Dermis microvascular lymphatic vessel endothelial cell (primary cell): ENCODE data around the gene SCTR. TPM values are rescaled to one million over a fixed set of nuclear protein-coding genes. Genes with fewer than 3 reads are reported as not detected.

Experiments
- DNase-seq, 2 donors: peaks; one replicate each; pipeline versions ENCODE4 v3.0.0 to v3.0.0-alpha.2; 2010; ENCODE audit warnings: low read depth in 2 of 2
- total RNA-seq: library from RNA; depleted of rRNA; stranded (reverse); fragments of >200 nt; gene quantifications from 2 replicates; pipeline ENCODE4 v1.2.1, GENCODE V29; 2014

SCTR gene
- total RNA-seq, 1 donor from 2014 or later, result not detected

GRCh38 chr2:119448427-119449141 is 75.7 kb downstream of the SCTR start:
- no peak for DNase-seq

- DNase-seq, result no peak
Measured at GRCh38 chr2:119446037-119446436, 78.2 kb downstream of the SCTR start.

GRCh38 chr2:119442850-119443249 is 81.4 kb downstream of the SCTR start:
- no peak for DNase-seq

DNA sequence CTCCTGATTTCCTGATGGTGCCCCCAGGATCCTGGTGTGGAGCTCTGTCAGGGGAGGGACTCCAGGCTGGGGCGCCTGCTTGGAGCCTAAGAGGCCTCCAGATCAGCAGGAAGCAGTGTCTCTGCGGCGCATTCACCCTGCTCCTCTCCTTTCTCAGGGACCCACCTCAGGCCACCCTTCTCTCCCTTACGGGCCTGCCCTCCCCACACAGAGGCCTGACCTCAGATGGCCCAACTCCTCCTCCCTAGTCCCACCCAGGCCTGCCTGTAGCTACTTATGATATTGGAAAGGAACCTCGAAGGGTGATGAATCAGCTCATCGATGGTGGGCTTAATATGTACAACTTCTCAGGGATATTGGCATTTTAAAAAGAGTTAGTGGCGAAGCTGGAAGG is 82.1 kb downstream of the SCTR start:
- no peak for DNase-seq

DNA sequence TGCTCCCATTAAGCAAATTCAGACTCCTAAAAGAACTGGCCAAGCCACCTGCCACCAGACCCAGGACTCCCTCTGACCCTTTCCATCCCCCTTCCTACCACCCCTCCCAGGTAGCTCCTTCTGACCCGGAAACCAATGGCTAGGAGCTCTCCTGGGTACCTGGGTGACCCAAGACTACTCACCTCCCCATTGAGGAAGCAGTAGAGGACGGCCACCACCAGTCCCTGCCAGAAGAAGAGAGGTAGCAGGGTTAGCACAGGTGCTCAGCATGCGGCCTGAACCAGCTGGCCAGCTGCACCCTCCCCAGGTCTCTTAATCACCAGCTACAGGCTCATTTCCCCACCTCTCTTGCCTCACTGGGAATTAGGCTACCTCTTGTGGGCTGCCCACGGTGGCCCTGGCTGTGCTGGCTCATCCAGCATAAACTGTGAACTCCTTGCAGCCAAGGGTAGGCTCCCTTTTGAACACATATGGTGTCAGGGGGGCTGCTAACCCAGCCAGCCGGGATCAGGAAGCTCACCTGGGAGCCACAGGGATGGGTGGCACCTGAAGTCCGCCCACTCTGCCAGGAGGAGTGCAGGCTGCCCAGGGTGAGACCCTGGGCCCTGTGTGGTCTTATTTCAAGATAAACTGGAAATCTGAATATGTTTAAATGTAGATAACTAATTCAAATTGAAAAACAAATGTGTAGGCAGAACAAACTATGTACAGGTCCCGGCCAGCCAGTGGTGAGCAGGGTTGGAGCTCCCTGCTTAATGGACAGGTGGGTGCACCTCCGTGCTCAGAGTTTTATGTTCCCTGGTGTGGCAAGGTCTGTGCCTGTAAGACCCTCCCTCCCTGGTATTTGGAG is 82.7 kb downstream of the SCTR start:
- no peak for DNase-seq

DNA sequence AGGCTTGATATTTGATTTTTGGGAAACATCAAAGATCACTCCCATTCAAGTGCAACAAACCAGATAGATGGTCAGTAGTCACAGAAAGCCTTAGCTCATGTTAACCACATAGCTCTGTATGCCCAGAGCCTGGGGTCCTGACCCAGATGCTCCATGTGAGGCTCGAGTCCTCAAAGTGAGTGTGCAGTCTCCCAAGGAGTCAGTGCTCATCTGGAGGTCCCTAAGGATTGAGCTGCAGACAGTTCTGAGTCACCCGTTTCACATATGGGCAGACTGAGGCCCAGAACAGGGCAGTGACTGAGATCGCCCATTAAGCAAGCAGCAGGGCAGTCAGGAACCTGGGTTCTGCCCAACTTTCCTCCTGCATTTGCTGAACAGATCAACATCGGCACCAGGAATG is 83.4 kb downstream of the SCTR start:
- no peak for DNase-seq

DNA sequence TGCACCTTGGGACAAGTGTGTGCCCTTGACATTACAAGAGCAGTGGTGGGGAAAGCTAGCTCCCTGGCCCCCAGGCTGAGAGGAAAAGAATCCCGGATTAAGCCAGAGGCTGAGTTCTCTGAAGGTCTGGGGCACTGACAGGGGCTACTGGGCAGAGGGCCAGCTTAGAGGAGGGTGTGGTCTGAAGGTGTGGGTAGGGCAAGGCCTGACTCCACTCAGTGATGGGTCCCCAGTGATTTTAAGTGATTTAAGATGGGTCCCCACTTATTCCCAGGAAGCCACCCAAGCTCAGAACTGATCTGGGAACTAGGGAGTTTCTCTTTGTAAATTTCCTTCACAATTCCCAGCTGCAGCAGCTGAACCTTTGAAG is 83.8 kb downstream of the SCTR start:
- no peak for DNase-seq

- no peak for DNase-seq
Measured at GRCh38 chr2:119439574-119440500, 84.4 kb downstream of the SCTR start.

DNA sequence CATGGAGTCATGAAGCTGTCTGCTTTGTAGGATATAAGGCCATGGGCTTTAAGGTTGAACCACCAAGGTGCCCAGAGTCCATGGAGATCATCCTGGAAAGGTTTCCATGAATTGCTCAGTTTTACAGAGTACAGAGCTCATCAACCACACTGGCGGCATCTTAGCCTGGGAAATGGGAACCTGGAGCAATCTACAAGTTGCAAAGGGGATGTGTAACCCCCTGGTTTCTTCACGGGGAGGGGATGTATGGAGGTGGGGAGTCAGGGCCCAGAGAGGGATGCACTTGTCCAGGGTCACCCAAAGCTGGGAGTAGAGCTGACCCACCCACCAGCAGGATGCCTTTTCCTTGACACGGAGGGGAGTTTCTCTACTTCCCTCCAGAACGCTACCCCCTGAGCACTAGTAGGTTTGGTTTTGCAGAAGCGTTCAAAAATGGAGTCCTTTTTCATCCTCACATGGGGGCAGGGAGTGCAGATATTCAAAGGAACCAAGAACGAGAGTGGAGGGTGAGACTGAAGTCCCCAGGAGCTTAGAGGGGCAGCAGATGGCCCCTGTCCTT is 85.5 kb downstream of the SCTR start:
- DNase-seq, result no peak

DNA sequence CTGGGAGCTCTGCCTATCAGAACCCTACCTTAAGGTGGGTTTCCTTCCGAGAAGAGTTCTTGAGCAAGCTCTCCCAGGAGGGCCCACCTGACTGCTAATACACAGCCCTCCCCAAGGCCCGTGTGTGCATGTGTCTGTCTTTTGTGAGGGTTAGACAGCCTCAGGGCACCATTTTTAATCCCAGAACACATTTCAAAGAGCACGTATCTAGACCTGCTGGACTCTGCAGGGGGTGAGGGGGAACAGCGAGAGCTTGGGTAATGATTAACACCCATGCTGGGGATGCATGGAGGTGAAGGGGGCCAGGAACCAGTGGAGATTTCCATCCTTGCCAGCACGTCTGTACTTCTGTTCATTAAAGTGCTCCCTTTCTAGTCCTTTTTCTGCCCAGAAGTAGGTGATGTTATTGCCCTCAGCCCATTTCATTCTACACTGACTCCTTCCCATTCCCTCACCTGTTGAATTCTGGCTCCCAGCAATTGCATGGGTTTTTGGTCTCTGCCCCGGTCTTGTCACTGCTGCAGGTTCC is 86.1 kb downstream of the SCTR start:
- DNase-seq, result no peak

- DNase-seq, result no peak
Measured at GRCh38 chr2:119436993-119437772, 87.1 kb downstream of the SCTR start.

DNA sequence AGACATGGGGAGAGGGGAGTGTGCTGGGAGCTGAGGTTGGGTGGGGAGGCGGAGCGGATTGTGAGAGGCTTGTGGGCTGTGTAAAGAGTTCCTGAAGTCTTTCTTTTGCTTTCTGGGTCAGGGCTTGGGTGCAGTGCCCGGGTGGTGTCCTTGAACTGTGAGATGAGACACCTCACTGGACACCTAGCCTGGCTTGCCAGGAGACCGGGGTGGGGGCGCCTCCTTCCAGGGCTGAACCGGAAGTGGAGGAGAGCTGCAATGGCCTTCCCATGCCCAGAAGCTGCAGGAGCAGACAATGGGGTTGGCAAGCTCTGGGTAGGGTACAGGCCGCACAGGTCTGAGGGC is 88.4 kb downstream of the SCTR start:
- no peak for DNase-seq

DNA sequence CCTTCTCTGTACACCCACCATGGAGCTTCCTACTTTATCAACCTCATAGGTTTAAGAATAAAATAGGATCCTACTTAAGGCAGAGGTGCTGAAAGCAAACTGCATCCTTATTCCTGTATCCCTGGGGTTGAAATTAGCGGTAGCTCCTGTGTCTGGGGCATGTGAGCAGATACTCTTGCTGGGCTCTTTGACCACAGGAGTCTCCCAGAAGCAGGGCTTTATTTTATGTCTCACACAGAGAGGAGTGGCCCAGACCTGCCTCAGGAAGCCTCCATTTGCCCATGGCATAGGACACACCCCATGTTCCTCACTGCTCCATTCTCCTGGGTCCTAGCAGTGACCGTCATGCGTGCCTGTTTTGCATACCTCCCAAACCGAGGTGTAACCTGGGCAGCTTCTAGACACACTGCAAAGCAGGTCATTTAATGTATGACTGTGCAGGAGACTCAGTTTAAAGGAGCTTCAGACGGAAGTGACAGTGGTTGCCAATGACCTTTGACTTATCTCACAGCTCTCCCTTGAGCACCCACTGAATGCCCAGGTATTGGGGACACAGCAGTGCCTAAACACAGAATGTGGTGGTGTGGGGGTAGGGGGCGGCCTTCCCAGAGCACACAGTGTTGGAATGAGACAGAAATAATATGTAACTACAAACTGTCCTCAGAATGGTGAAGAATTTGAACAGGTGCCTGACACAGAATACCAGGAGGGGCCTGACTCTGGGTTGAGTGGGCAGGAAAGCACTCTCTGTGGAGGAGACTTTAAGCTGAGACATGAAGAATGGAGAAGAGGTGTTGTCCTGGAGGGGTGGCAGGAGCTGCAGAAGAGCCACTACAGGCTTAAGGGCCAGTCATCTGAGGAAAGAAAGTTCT is 89.0 kb downstream of the SCTR start:
- no peak for DNase-seq

DNA sequence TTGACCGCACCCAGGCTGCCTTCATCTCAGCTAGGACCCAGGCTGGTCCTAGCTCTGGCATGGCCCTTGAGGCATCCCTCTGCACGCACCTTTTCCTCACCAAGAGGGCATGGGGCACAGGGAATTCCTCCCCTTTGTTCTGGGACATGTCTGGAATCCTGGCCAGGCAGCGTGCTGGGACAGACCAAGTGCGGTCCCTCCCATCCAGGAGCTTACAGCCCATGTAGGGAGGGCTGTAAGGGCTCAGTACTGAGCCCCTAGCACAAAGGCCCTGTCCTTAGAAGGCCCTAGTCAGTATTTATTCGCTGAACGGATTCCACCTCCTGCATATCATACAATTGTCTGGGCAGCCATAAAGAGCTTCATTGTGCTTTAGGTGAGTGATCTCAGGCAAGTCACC is 89.6 kb downstream of the SCTR start:
- no peak for DNase-seq

GRCh38 chr2:119433636-119434327 is 90.5 kb downstream of the SCTR start:
- DNase-seq, result no peak

DNA sequence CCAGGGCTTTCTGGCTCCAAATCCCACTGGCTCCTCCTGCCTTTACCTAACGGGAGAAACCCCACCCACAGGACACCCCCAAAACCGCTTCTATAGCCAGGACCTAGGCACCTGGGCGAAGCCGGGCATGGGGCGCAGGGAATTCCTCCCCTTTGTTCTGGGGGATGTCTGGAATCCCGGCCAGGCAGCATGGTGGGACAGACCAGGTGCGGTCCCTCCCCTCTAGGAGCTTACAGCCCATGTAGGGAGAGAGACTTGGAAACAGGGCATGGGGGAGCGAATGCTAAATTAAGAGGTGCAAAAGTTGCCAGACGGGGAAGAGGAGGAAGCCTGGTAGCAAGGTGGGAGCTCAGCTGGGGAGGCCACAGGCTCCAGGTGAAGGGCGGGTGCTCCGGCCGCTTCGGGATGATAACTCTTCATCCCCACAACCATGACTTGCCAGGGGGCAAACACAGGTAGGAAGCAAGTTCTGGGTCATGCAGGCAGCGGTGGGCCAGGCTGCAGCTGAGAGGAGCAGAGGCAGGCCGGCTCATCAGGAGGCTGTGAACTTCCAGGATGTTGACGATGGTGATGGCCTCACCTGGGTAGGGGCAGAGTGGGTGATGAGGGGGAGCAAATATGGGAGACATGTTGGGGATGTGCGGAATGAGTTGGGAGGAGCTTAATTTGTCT is 91.3 kb downstream of the SCTR start:
- DNase-seq, result no peak

- peak in 1 of 2 donors; percentile 31 for DNase-seq
Measured at GRCh38 chr2:119431976-119432850, 92.1 kb downstream of the SCTR start.
